HUES6 (cell line): Measurements from ENCODE around the gene COL4A5.

ENCODE experiments used
- H3K27ac ChIP-seq: 2 replicates; pipeline ENCODE4 v1.7.0; 2013; ENCODE audit warnings: low read depth, mild to moderate bottlenecking, low read length, inconsistent platforms
- H3K27me3 ChIP-seq: 2 replicates; pipeline ENCODE4 v1.6.1; 2013; ENCODE audit warnings: low read length; ENCODE audit not compliant: control insufficient read depth, insufficient read depth
- H3K36me3 ChIP-seq: 2 replicates; pipeline ENCODE4 v1.6.1; 2013; ENCODE audit warnings: low read length; ENCODE audit not compliant: control insufficient read depth, insufficient read depth
- H3K4me1 ChIP-seq: 2 replicates; pipeline ENCODE4 v1.6.1; 2013; ENCODE audit warnings: low read length; ENCODE audit not compliant: control insufficient read depth, insufficient read depth
- H3K4me3 ChIP-seq: 2 replicates; pipeline ENCODE4 v1.5.1; 2013; ENCODE audit warnings: low read depth, low read length
- H3K9ac ChIP-seq: one replicate; pipeline ENCODE4 v1.6.1; 2013; ENCODE audit warnings: mild to moderate bottlenecking, low read length
- H3K9me3 ChIP-seq: 2 replicates; pipeline ENCODE4 v1.6.1; 2013; ENCODE audit warnings: low read depth, low read length; ENCODE audit not compliant: control insufficient read depth, insufficient read depth

Gene COL4A5

GRCh38 chrX:108537005-108537404 is 97.4 kb downstream of the COL4A5 start:
- H3K27me3 ChIP-seq: no peaks in the 10 kb centered on the region
- H3K4me1 ChIP-seq: peaks cover 14% of the 10 kb centered on the region
- H3K4me3 ChIP-seq: no peak overlapping the region
- H3K9me3 ChIP-seq: no peaks in the 10 kb centered on the region
- H3K36me3 ChIP-seq: peaks cover 2% of the 10 kb centered on the region; the same call in 1 of the 2 replicates
- no peak overlapping the region for H3K9ac ChIP-seq
- H3K27ac ChIP-seq: no peak overlapping the region

- Histone ChIP-seq H3K4me3 (no peak overlapping the region), H3K4me1 (peaks cover 14% of the 10 kb centered on the region), H3K9ac (no peak overlapping the region), H3K27ac (peak overlapping the region; percentile 71), H3K27me3 (no peaks in the 10 kb centered on the region), H3K36me3 (peaks cover 2% of the 10 kb centered on the region; the same call in 1 of the 2 replicates), H3K9me3 (no peaks in the 10 kb centered on the region)
Measured at GRCh38 chrX:108541286-108541685, 101.6 kb downstream of the COL4A5 start.

GRCh38 chrX:108557580-108557979 is 117.9 kb downstream of the COL4A5 start:
- H3K9ac ChIP-seq: no peak overlapping the region
- no peaks in the 10 kb centered on the region for H3K9me3 ChIP-seq
- no peaks in the 10 kb centered on the region for H3K4me1 ChIP-seq
- H3K36me3 ChIP-seq: peaks cover 17% of the 10 kb centered on the region
- H3K27me3 ChIP-seq: no peaks in the 10 kb centered on the region; the same call in 1 of the 2 replicates
- no peak overlapping the region for H3K4me3 ChIP-seq
- no peak overlapping the region for H3K27ac ChIP-seq

- H3K4me3 ChIP-seq: no peak overlapping the region
- H3K27ac ChIP-seq: no peak overlapping the region
- H3K36me3 ChIP-seq: peaks cover 17% of the 10 kb centered on the region
- H3K9ac ChIP-seq: no peak overlapping the region
- no peaks in the 10 kb centered on the region; the same call in 1 of the 2 replicates for H3K27me3 ChIP-seq
- H3K9me3 ChIP-seq: no peaks in the 10 kb centered on the region
- H3K4me1 ChIP-seq: no peaks in the 10 kb centered on the region
Measured at GRCh38 chrX:108558217-108558616, 118.6 kb downstream of the COL4A5 start.

GRCh38 chrX:108573136-108573535 is 133.5 kb downstream of the COL4A5 start:
- Histone ChIP-seq H3K27me3 (no peaks in the 10 kb centered on the region; the same call in 1 of the 2 replicates), H3K4me1 (peaks cover 3% of the 10 kb centered on the region; the same call in 1 of the 2 replicates), H3K9me3 (no peaks in the 10 kb centered on the region), H3K27ac (no peak overlapping the region), H3K4me3 (no peak overlapping the region), H3K9ac (no peak overlapping the region), H3K36me3 (peaks cover 20% of the 10 kb centered on the region)

GRCh38 chrX:108582151-108582550 is 142.5 kb downstream of the COL4A5 start:
- Histone ChIP-seq H3K36me3 (peaks cover 40% of the 10 kb centered on the region), H3K4me3 (no peak overlapping the region), H3K27me3 (no peaks in the 10 kb centered on the region), H3K9ac (no peak overlapping the region), H3K27ac (no peak overlapping the region), H3K9me3 (no peaks in the 10 kb centered on the region), H3K4me1 (peaks cover 13% of the 10 kb centered on the region; the same call in 1 of the 2 replicates)

- no peak overlapping the region for H3K27ac ChIP-seq
- H3K36me3 ChIP-seq: peaks cover 26% of the 10 kb centered on the region
- H3K4me3 ChIP-seq: no peak overlapping the region
- H3K9ac ChIP-seq: no peak overlapping the region
- H3K9me3 ChIP-seq: no peaks in the 10 kb centered on the region
- no peaks in the 10 kb centered on the region for H3K27me3 ChIP-seq
- peaks cover 9% of the 10 kb centered on the region; the same call in 1 of the 2 replicates for H3K4me1 ChIP-seq
Measured at GRCh38 chrX:108584617-108585211, 145.1 kb downstream of the COL4A5 start.

DNA sequence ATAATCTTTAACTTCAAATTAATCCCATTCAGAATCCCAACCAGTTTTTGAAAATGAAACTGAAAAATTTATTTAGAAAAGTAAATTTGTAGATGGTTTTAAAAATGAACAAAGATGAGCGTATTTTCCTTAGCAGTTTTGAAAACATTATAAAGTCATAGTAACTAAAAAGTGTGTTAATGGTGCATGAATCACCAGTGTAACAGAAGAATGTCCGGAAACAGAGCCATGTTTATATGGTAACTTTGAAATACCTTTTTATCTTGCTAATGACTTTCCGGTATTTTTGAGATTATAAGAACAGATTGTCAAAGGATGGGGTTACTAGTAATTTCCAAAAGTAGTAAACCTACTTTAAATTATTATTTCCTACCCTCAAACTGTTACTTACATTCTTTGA is 150.9 kb downstream of the COL4A5 start:
- no peaks in the 10 kb centered on the region for H3K27me3 ChIP-seq
- H3K4me1 ChIP-seq: no peaks in the 10 kb centered on the region
- peaks cover 46% of the 10 kb centered on the region for H3K36me3 ChIP-seq
- H3K9me3 ChIP-seq: no peaks in the 10 kb centered on the region
- no peak overlapping the region for H3K27ac ChIP-seq
- no peak overlapping the region for H3K9ac ChIP-seq
- H3K4me3 ChIP-seq: no peak overlapping the region

DNA sequence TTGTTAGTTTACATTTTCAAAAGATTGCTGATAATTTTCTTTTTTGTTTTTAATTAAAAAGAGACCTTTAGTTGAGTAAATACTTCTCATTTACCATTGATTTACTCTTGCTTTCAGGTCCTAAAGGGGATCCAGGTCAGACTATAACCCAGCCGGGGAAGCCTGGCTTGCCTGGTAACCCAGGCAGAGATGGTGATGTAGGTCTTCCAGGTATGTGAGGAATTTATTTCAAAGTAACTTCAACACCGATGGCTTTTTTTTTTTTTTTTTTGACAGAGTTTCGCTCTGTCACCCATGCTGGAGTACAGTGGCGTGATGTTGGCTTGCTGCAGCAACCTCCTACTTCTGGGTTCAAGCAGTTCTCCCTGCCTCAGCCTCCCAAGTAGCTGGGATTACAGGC is 161.6 kb downstream of the COL4A5 start:
- Histone ChIP-seq H3K9ac (no peak overlapping the region), H3K9me3 (no peaks in the 10 kb centered on the region), H3K36me3 (peaks cover 74% of the 10 kb centered on the region), H3K27ac (peak overlapping the region; percentile 3; the same call in 1 of the 2 replicates), H3K4me1 (no peaks in the 10 kb centered on the region), H3K27me3 (no peaks in the 10 kb centered on the region; the same call in 1 of the 2 replicates), H3K4me3 (no peak overlapping the region)

- Histone ChIP-seq H3K27me3 (no peaks in the 10 kb centered on the region; the same call in 1 of the 2 replicates), H3K36me3 (peaks cover 35% of the 10 kb centered on the region), H3K27ac (no peak overlapping the region), H3K4me1 (0 out of 2 replicates have a peak, but pooled peaks cover 2% of the 10 kb centered on the region), H3K9me3 (no peaks in the 10 kb centered on the region), H3K4me3 (no peak overlapping the region), H3K9ac (no peak overlapping the region)
Measured at GRCh38 chrX:108610141-108610540, 170.5 kb downstream of the COL4A5 start.

- no peak overlapping the region for H3K27ac ChIP-seq
- no peak overlapping the region for H3K4me3 ChIP-seq
- no peaks in the 10 kb centered on the region for H3K4me1 ChIP-seq
- peaks cover 13% of the 10 kb centered on the region for H3K36me3 ChIP-seq
- no peak overlapping the region for H3K9ac ChIP-seq
- no peaks in the 10 kb centered on the region for H3K9me3 ChIP-seq
- H3K27me3 ChIP-seq: no peaks in the 10 kb centered on the region; the same call in 1 of the 2 replicates
Measured at GRCh38 chrX:108614616-108615015, 175.0 kb downstream of the COL4A5 start.
